ENCODE results near the gene CBX8.

GRCh38 chr17:79798299-79799173 is 1.7 kb upstream of the CBX8 start:
- TF ChIP-seq EZH2 (IDR thresholded peaks at IDR 0.05) (no peak), POLR2AphosphoS5 (IDR thresholded peaks at IDR 0.05; ENCODE audit: borderline replicate concordance, low read depth, low read length) (no peak)

Measured in SK-N-MC (cell line).